GM18502 (cell line): ENCODE measurements around the gene MAGED1.

ENCODE experiments used
- ATAC-seq: cut with Tn5 transposase; IDR thresholded peaks from one replicate; pipeline ENCODE4 v1.9.1; 2021; ENCODE audit warnings: mild to moderate bottlenecking; ENCODE audit not compliant: unreplicated experiment, poor library complexity

Gene MAGED1

GRCh38 chrX:51892921-51893745, at the start of gene MAGED1:
Gene MAGED1, plus strand, starts transcription at chrX:51893623. Its CDS starts 682 bp downstream, at chrX:51894305.
- ATAC-seq, result peak; percentile 78

GRCh38 chrX:51847463-51847862, 46.0 kb upstream of the MAGED1 start:
- ATAC-seq, result no peak

GRCh38 chrX:51851507-51852085, 41.8 kb upstream of the MAGED1 start:
- peak; percentile 93 for ATAC-seq

GRCh38 chrX:51852096-51852495, 41.3 kb upstream of the MAGED1 start:
- no peak for ATAC-seq

GRCh38 chrX:51852621-51853020, 40.8 kb upstream of the MAGED1 start:
- no peak for ATAC-seq

GRCh38 chrX:51853251-51853650, 40.2 kb upstream of the MAGED1 start:
- no peak for ATAC-seq

- ATAC-seq, result no peak
Observed at GRCh38 chrX:51855698-51856097, 37.7 kb upstream of the MAGED1 start.

- ATAC-seq, result no peak
Observed at GRCh38 chrX:51857159-51857733, 36.2 kb upstream of the MAGED1 start.

- ATAC-seq, result no peak
Observed at GRCh38 chrX:51860679-51861078, 32.7 kb upstream of the MAGED1 start.

GRCh38 chrX:51862920-51863319, 30.5 kb upstream of the MAGED1 start:
- peak; percentile 69 for ATAC-seq

GRCh38 chrX:51866210-51866609, 27.2 kb upstream of the MAGED1 start:
- no peak for ATAC-seq

- ATAC-seq, result no peak
Observed at GRCh38 chrX:51867626-51868025, 25.8 kb upstream of the MAGED1 start.

- ATAC-seq, result no peak
Observed at GRCh38 chrX:51870354-51870753, 23.1 kb upstream of the MAGED1 start.

- no peak for ATAC-seq
Observed at GRCh38 chrX:51874123-51874522, 19.3 kb upstream of the MAGED1 start.

- no peak for ATAC-seq
Observed at GRCh38 chrX:51876441-51876840, 17.0 kb upstream of the MAGED1 start.

- no peak for ATAC-seq
Observed at GRCh38 chrX:51878056-51878455, 15.4 kb upstream of the MAGED1 start.

GRCh38 chrX:51889851-51890250, 3.6 kb upstream of the MAGED1 start:
- no peak for ATAC-seq

GRCh38 chrX:51891245-51891644, 2.2 kb upstream of the MAGED1 start:
- ATAC-seq, result no peak

GRCh38 chrX:51891821-51892551, 1.4 kb upstream of the MAGED1 start:
- ATAC-seq, result no peak

- ATAC-seq, result no peak
Observed at GRCh38 chrX:51893931-51894696, 691 bp downstream of the MAGED1 start.
